GM19099 (cell line): ENCODE measurements around the gene CACNG4.

Source experiments
- POLR2A ChIP-seq: IDR thresholded peaks from 3 replicates; pipeline ENCODE4 v1.6.1; 2011; ENCODE audit warnings: low read depth; ENCODE audit not compliant: insufficient read length; ENCODE audit errors: extremely low read depth

CACNG4 gene

GRCh38 chr17:67030641-67031040, 66.1 kb downstream of the CACNG4 start:
- no peak for TF ChIP-seq POLR2A

- TF ChIP-seq POLR2A, result no peak
These were observed 67.9 kb downstream of the CACNG4 start for GRCh38 chr17:67032382-67032781.

GRCh38 chr17:67032985-67033384, 68.5 kb downstream of the CACNG4 start:
- TF ChIP-seq POLR2A, result no peak

GRCh38 chr17:67033613-67034012, 69.1 kb downstream of the CACNG4 start:
- TF ChIP-seq POLR2A, result no peak

GRCh38 chr17:67035131-67036083, 70.9 kb downstream of the CACNG4 start:
- no peak for TF ChIP-seq POLR2A

- no peak for TF ChIP-seq POLR2A
These were observed 74.4 kb downstream of the CACNG4 start for GRCh38 chr17:67038861-67039365.

GRCh38 chr17:67040652-67041051, 76.1 kb downstream of the CACNG4 start:
- TF ChIP-seq POLR2A, result no peak

- no peak for TF ChIP-seq POLR2A
These were observed 77.0 kb downstream of the CACNG4 start for GRCh38 chr17:67041531-67041930.

- TF ChIP-seq POLR2A, result no peak
These were observed 77.7 kb downstream of the CACNG4 start for GRCh38 chr17:67041941-67042899.

- TF ChIP-seq POLR2A, result no peak
These were observed 78.8 kb downstream of the CACNG4 start for GRCh38 chr17:67043283-67043682.

- TF ChIP-seq POLR2A, result no peak
These were observed 79.7 kb downstream of the CACNG4 start, which contains the start of gene CACNG1 for GRCh38 chr17:67044016-67044772. Gene CACNG1, plus strand, starts transcription at chr17:67044554. Its CDS starts 107 bp downstream, at chr17:67044661.

GRCh38 chr17:67044940-67045339, 80.4 kb downstream of the CACNG4 start:
- no peak for TF ChIP-seq POLR2A

GRCh38 chr17:67046398-67046797, 81.9 kb downstream of the CACNG4 start:
- no peak for TF ChIP-seq POLR2A

- TF ChIP-seq POLR2A, result no peak
These were observed 82.9 kb downstream of the CACNG4 start for GRCh38 chr17:67047382-67047781.
